ENCODE measurements around the gene MRRF. TPM values are rescaled to one million over a fixed set of nuclear protein-coding genes. Genes with fewer than 3 reads are reported as not detected.

Gene MRRF
- total RNA-seq, 3 donors from 2014 or later, result 46.5 to 65.2 (median 62.4) TPM

- no peak overlapping the region for H3K4me3 ChIP-seq
- ATAC-seq (no peak), DNase-seq (no peak)
- intact Hi-C loops (cut with DNase I, micrococcal nuclease), result no loop called here
- H3K9me3 ChIP-seq, result no peaks in the 10 kb centered on the region
- no peaks in the 10 kb centered on the region for H3K4me1 ChIP-seq (ENCODE audit: low read depth)
- no peak for TF ChIP-seq CTCF (IDR thresholded peaks at IDR 0.05)
- H3K36me3 ChIP-seq (ENCODE audit: low read depth), result no peaks in the 10 kb centered on the region
Observed at GRCh38 chr9:122364117-122364782, 99.6 kb downstream of the MRRF start.

GRCh38 chr9:122364783-122365150 lies 100.1 kb downstream of the MRRF start:
- Histone ChIP-seq H3K9me3 (no peaks in the 10 kb centered on the region), H3K4me1 (ENCODE audit: low read depth) (no peaks in the 10 kb centered on the region), H3K4me3 (no peak overlapping the region), H3K36me3 (ENCODE audit: low read depth) (no peaks in the 10 kb centered on the region)
- no peak for TF ChIP-seq CTCF (IDR thresholded peaks at IDR 0.05)
- ATAC-seq (no peak), DNase-seq (no peak)
- intact Hi-C loops (cut with DNase I, micrococcal nuclease), result no loop called here

GRCh38 chr9:122366074-122366660 lies 101.5 kb downstream of the MRRF start:
- DNase-seq, result no peak
- H3K4me3 ChIP-seq, result no peak overlapping the region
- no peaks in the 10 kb centered on the region for H3K36me3 ChIP-seq (ENCODE audit: low read depth)
- H3K9me3 ChIP-seq, result no peaks in the 10 kb centered on the region
- no peak for ATAC-seq
- intact Hi-C loops (cut with DNase I, micrococcal nuclease), result no loop called here
- TF ChIP-seq CTCF (IDR thresholded peaks at IDR 0.05), result no peak
- H3K4me1 ChIP-seq (ENCODE audit: low read depth), result peaks cover 5% of the 10 kb centered on the region

- ATAC-seq, result no peak
- Histone ChIP-seq H3K4me1 (ENCODE audit: low read depth) (peaks cover 7% of the 10 kb centered on the region), H3K4me3 (no peak overlapping the region), H3K36me3 (ENCODE audit: low read depth) (no peaks in the 10 kb centered on the region), H3K9me3 (no peaks in the 10 kb centered on the region)
- intact Hi-C loops (cut with DNase I, micrococcal nuclease), result no loop called here
- TF ChIP-seq CTCF (IDR thresholded peaks at IDR 0.05), result no peak
- DNase-seq, result no peak
Observed at GRCh38 chr9:122367065-122367464, 102.4 kb downstream of the MRRF start.

GRCh38 chr9:122367774-122368460 lies 103.2 kb downstream of the MRRF start:
- intact Hi-C loops (cut with DNase I, micrococcal nuclease), result no loop called here
- no peak for ATAC-seq

More at GRCh38 chr9:122367774-122368460, 103.2 kb downstream of the MRRF start:
- TF ChIP-seq CTCF (IDR thresholded peaks at IDR 0.05), result no peak
- no peaks in the 10 kb centered on the region for H3K36me3 ChIP-seq (ENCODE audit: low read depth)
- no peaks in the 10 kb centered on the region for H3K9me3 ChIP-seq
- peaks cover 7% of the 10 kb centered on the region for H3K4me1 ChIP-seq (ENCODE audit: low read depth)
- no peak for DNase-seq
- H3K4me3 ChIP-seq, result no peak overlapping the region
